ENCODE results near the gene NRARP.
A peak's percentile ranks its signal among the peaks of the same experiment; 100 is the strongest.
"Not testable (repeated sequence)": the region's sequence is repeated elsewhere in the genome, so short reads cannot be mapped to it uniquely, and the experiment has no call there.

NRARP gene

GRCh38 chr9:137302118-137302448 lies at the start of gene NRARP:
TSS of gene NRARP (minus strand) at chr9:137302271. CDS start at chr9:137301928, 343 bp downstream.
- FAIRE-seq (no peak), DNase-seq (ENCODE audit: insufficient read length, low spot score) (peak; percentile 67)

DNA sequence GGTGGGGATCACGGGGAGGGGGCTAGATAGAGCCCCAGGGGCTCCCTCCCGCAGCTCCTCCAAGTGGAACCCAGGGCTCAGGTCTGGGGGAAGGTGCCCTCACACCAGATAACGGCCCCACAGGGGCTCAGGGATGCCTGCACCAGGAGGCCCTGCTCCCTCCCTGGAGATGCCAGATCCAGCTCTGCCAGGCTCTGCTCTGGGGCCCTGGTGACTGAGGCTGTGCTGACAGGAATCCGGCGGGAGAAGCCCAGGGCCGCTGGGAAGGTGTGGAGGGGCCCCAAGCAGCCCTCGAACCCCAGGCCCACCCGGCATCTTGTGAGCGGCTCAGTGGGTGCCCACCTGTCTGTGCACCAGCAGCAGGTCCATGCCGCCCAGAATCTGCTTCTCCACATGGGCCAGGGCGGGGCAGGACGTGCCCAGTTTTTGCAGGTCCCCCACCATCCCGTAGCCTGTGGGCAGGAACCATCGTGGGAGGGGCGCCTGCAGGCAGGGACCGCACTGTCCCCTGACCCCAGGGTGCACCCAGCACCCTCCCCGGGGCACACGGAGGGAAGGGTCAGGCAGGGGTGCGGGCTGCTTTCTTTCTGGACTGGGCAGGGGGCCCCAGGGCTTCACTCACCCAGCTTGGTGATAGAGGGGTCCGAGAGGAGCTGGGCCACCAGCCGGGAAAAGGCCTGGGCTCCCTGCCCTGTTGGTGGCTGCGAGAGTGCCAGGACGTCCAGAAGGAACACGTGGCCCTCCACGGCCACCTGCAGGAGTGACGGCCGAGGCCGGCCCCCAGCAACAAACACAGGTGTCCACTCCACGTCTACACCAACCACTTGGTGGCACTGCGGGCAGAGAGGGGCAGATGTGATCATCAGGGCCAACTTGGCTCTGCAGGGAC lies 48.9 kb upstream of the NRARP start:
- FAIRE-seq (no peak), DNase-seq (ENCODE audit: insufficient read length, low spot score) (no peak)

DNA sequence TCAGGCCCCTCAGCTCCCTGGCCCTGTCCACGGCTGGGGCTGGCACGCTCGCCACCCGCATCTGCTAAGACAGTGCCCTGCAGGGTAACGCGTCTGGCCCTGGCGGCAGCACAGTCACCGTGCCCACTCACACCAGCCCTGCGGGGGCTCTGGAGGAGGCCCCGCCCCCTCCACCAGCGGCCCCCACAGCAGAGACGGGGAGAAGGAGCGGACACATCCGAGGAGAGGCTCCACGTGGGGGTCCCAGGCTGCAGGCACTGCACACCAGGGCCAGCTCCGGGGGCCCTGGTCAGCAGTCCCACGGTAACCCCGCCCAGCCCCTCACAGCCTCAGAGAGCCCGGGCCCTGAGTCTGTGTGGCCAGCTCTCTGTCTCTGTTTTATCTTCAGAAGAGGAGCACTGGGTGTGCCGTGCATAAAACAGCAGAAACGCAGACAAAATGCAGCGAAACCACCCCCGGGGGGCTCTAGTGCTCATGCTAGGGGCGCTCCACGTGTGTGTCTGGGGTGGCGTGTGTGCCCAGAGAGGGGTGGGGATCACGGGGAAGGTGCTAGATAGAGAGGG lies 47.5 kb upstream of the NRARP start:
- no peak for DNase-seq (ENCODE audit: insufficient read length, low spot score)
- FAIRE-seq = no peak

DNA sequence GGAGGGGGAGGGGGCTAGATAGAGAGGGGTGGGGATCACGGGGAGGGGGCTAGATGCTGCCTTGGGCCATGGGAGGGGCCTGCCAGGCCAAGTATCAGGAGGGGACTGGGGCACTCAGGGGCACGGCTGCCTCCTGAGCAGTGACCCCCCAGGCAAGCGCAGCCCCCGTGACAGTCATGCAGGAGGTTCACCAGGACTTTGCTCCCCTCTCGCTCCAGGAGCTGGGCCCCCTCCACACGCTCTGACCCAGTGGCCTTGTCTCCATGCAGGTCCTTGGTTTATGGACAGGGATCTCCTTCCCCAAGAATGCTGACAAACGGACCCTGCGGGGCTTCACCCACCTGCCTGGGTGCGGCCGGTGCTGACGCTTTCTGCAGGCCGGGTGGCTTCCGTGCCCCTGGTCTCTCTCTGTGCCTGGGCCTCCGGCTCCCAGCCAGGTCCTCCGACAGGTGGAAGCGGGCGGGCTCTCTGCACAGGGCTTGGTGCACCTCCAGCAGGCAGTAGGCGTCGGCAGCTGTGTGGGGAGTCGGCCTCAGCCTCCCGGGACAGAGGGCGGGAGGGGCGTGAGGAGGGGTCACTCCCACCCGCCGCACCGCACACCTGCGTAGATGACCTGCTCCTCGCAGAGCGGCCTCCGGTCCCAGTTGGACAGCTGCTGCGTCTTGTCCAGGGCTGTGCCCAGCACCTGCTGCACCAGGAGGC lies 46.8 kb upstream of the NRARP start:
- no peak for FAIRE-seq
- no peak for DNase-seq (ENCODE audit: insufficient read length, low spot score)

GRCh38 chr9:137347928-137348327 lies 45.9 kb upstream of the NRARP start:
- FAIRE-seq = peak; percentile 13

GRCh38 chr9:137342482-137342881 lies 40.4 kb upstream of the NRARP start:
- FAIRE-seq = no peak

More at GRCh38 chr9:137347928-137348327, 45.9 kb upstream of the NRARP start:
- no peak for DNase-seq (ENCODE audit: insufficient read length, low spot score)

DNA sequence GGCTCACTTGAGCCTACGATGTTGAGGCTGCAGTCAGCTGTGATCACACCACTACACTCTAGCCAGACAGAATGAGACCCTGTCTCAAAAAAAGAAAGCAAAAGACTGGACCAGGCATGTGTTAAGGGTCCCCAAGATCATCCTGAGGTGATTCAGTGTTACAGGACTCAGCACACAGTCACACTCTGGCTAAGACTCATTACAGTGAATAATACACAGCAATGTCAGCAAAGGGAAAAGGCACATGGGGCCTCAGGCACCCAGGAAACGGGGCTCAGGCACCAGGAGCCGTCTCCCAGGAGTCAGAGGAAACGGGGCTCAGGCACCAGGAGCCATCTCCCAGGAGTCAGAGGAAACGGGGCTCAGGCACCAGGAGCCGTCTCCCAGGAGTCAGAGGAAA lies 39.2 kb upstream of the NRARP start:
- DNase-seq (ENCODE audit: insufficient read length, low spot score) = no peak
- FAIRE-seq = no peak

More at GRCh38 chr9:137342482-137342881, 40.4 kb upstream of the NRARP start:
- no peak for DNase-seq (ENCODE audit: insufficient read length, low spot score)

GRCh38 chr9:137339908-137340462 lies 37.9 kb upstream of the NRARP start:
- DNase-seq (ENCODE audit: insufficient read length, low spot score); FAIRE-seq: not testable (repeated sequence)

- DNase-seq (ENCODE audit: insufficient read length, low spot score) = no peak
- no peak for FAIRE-seq
Observed at GRCh38 chr9:137339045-137339907, 37.2 kb upstream of the NRARP start.

GRCh38 chr9:137336735-137337134 lies 34.7 kb upstream of the NRARP start:
- no peak for DNase-seq (ENCODE audit: insufficient read length, low spot score)
- no peak for FAIRE-seq

DNA sequence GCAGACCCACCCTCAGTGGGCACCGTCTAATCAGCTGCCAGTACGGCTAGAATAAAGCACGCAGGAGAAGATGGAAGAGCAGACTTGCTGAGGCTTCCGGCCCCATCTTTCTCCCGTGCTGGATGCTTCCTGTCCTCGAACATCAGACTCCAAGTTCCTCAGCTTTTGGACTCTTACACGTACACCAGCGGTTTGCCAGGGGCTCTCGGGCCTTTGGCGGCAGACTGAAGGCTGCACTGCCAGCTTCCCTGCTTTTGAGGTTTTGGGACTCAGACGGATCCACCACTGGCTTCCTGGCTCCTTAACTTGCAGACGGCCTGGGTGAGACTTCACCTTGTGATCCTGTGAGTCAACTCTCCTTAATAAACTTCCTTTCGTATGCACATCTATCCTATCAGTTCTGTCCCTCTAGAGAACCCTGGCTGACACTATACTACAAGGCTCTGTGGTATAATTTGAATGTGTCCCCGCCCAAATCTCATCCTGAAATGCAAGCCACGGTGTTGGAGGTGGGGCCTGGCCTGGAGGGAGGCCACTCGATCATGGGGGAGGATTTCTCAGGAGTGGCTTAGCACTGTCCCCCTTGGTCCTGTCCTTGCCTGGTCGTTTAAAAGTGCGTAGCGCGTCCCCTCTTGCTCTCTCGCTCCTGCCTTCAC lies 31.1 kb upstream of the NRARP start:
- no peak for FAIRE-seq
- no peak for DNase-seq (ENCODE audit: insufficient read length, low spot score)

- no peak for DNase-seq (ENCODE audit: insufficient read length, low spot score)
Observed at GRCh38 chr9:137331929-137332328, 29.9 kb upstream of the NRARP start.

GRCh38 chr9:137330689-137331088 lies 28.6 kb upstream of the NRARP start:
- DNase-seq (ENCODE audit: insufficient read length, low spot score) (no peak), FAIRE-seq (no peak)

More at GRCh38 chr9:137331929-137332328, 29.9 kb upstream of the NRARP start:
- no peak for FAIRE-seq

- not testable (repeated sequence) for DNase-seq (ENCODE audit: insufficient read length, low spot score); FAIRE-seq
Observed at GRCh38 chr9:137329590-137329989, 27.5 kb upstream of the NRARP start.

DNA sequence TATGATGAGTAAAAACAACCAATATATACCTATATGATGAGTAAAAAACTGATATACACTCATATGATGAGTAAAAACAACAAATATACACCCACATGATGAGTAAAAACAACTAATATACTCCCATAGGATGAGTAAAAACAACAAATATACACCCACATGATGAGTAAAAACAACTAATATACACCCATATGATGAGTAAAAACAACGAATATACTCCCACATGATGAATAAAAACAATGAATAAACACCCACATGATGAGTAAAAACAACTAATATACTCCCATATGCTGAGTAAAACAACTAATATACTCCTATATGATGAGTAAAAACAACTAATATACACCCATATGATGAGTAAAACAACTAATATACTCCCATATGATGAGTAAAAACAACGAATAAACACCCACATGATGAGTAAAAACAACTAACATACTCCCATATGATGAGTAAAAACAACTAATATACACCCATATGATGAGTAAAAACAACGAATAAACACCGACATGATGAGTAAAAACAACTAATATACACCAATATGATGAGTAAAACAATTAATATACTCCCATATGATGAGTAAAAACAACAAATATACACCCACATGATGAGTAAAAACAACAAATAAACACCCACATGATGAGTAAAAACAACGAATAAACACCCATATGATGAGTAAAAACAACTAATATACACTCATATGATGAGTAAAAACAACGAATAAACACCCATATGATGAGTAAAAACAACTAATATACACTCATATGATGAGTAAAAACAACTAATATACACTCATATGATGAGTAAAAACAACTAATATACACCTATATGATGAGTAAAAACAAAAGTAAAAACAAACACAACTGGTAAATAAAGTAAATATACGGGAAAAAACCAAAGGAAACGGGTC lies 25.8 kb upstream of the NRARP start:
- peak; percentile 84 for FAIRE-seq
- DNase-seq (ENCODE audit: insufficient read length, low spot score) = not testable (repeated sequence)

DNA sequence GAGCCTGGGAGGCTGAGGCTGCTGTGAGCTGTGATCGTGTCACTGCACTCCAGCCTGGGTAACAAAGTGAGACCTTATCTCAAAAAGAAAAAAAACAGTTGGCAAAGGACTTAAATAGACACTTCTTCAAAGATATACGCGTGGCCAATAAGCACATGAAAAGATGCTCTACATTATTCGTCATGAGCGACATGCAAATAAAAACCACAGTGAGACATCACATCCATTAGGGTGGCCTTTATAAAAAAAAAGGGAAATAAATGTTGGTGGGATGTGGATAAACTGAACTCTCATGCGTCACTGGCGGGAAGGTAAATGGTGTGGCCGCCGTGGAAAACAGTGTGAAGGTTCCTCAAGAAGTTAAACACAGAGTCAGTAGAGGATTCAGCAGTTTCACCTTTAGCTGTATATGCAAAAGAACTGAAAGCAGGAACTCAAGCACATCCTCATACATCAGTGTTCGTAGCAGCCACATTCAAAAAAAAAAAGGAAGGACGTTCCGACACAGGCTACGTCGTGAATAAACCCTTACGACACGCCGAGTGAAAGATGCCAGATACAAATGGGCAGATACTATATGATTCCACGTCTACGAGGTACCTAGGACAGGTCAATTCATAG lies 24.5 kb upstream of the NRARP start:
- FAIRE-seq (no peak), DNase-seq (ENCODE audit: insufficient read length, low spot score) (no peak)

DNA sequence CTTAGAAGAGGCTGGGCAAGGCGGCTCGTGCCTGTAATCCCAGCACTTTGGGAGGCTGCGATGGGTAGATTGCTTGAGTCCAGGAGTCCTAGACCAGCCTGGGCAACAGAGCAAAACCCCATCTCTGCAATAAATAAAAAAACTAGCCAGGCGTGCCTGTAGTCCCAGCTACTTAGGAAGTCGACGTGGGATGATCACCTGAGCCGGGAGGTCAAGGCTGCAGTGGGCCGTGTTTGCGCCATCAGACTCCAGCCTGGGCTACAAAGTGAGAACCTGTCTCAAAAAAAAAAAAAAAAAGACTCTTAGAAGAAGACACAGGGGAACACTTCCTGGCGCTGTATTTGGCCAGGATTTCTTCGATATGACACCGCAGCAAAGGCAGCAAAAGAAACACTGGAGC lies 23.7 kb upstream of the NRARP start:
- FAIRE-seq (no peak), DNase-seq (ENCODE audit: insufficient read length, low spot score) (no peak)

DNA sequence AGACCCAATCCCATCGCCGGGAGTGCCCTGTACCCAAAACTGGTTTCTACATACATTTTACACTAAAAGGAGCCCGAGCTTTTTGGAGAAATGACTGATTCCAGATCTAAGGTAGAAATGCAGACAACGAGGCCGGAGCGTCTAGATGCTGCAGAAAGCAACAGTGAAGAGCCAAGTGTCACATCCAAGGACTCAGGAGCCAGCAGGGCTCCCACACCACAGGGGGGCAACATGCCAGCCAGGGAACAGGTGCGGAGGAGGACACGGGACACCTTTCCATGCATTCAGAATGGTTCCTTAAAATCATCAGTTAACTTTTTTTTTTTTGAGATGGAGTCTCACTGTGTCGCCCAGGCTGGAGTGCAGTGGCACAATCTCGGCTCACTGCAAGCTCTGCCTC lies 23.1 kb upstream of the NRARP start:
- FAIRE-seq = no peak

More for the DNA sequence above, 23.1 kb upstream of the NRARP start:
- DNase-seq (ENCODE audit: insufficient read length, low spot score) = no peak

Measured in HTR-8/SVneo (cell line).